K562 (cell line): Measurements from ENCODE around the gene UPF2. TPM values are rescaled to one million over a fixed set of nuclear protein-coding genes. Genes with fewer than 3 reads are reported as not detected.

Source experiments
- ARID2 ChIP-seq: fragments of 450-650 bp; IDR thresholded peaks from 2 replicates; pipeline ENCODE4 v1.6.1; 2017; ENCODE audit warnings: antibody characterized with exemption, mild to moderate bottlenecking
- BDP1 ChIP-seq: IDR thresholded peaks from 3 replicates; pipeline ENCODE4 v1.6.1; 2011; ENCODE audit not compliant: insufficient read length, insufficient read depth
- CBX5 ChIP-seq: IDR thresholded peaks from 2 replicates; pipeline ENCODE4 v1.6.1; 2014; ENCODE audit warnings: low read depth, borderline replicate concordance
- CXXC5 ChIP-seq: fragments of 250-450 bp; sonication (Bioruptor Pico); IDR thresholded peaks from 2 replicates; pipeline ENCODE4 v1.8.0; 2022; ENCODE audit warnings: inconsistent platforms, mild to moderate bottlenecking, moderate library complexity
- ETV6 ChIP-seq, 3 experiments: fragments of 150-350 bp in 1 of 3; sonication (generic) in 1 of 3; formaldehyde crosslinking in 1 of 3; IDR thresholded peaks; 2 replicates each; pipeline versions ENCODE4 v1.6.1 to v1.8.0; 2014 to 2022; ENCODE audit warnings: borderline replicate concordance in 2 of 3, low read depth in 2 of 3, antibody characterized with exemption in 1 of 3, low read length in 1 of 3, mild to moderate bottlenecking in 1 of 3, missing genetic modification reagents in 1 of 3
- HDAC2 ChIP-seq: fragments of 450-650 bp; IDR thresholded peaks from 2 replicates; pipeline ENCODE4 v1.6.1; 2016; ENCODE audit warnings: mild to moderate bottlenecking
- KAT8 ChIP-seq: fragments of 450-650 bp; IDR thresholded peaks from 2 replicates; pipeline ENCODE4 v1.6.1; 2016; ENCODE audit warnings: low read depth, mild to moderate bottlenecking
- NFATC3 ChIP-seq: fragments of 450-650 bp; IDR thresholded peaks from 2 replicates; pipeline ENCODE4 v1.6.1; 2017; ENCODE audit warnings: mild to moderate bottlenecking
- POLR3A ChIP-seq: IDR thresholded peaks from 2 replicates; pipeline ENCODE4 v1.6.1; 2011; ENCODE audit warnings: borderline replicate concordance, mild to moderate bottlenecking, moderate library complexity; ENCODE audit not compliant: insufficient read length, insufficient read depth; ENCODE audit errors: extremely low read depth
- RB1 ChIP-seq: fragments of 450-650 bp; IDR thresholded peaks from 2 replicates; pipeline ENCODE4 v1.6.1; 2017; ENCODE audit warnings: low read depth, mild to moderate bottlenecking
- RBM14 ChIP-seq: fragments of 200-400 bp; formaldehyde crosslinking; IDR thresholded peaks from 2 replicates; pipeline ENCODE4 v1.6.1; 2018; ENCODE audit warnings: low read depth, mild to moderate bottlenecking, low read length, moderate library complexity, borderline replicate concordance; ENCODE audit not compliant: insufficient read depth
- RBM25 ChIP-seq: fragments of 200-400 bp; formaldehyde crosslinking; IDR thresholded peaks from 2 replicates; pipeline ENCODE4 v1.6.1; 2018; ENCODE audit warnings: low read length, low read depth, moderate library complexity; ENCODE audit not compliant: severe bottlenecking
- SMC3 ChIP-seq: conservative IDR thresholded peaks from 2 replicates; pipeline ENCODE4 v1.6.1; 2011; ENCODE audit warnings: low read depth, low read length, improper control_type of control experiment; ENCODE audit not compliant: insufficient read depth
- SRSF9 ChIP-seq: fragments of 200-400 bp; formaldehyde crosslinking; IDR thresholded peaks from 2 replicates; pipeline ENCODE4 v1.6.1; 2017; ENCODE audit warnings: low read depth, low read length, borderline replicate concordance
- STAG1 ChIP-seq: sonication (generic); formaldehyde crosslinking; IDR thresholded peaks from 2 replicates; pipeline ENCODE4 v1.5.0; 2020; ENCODE audit warnings: missing genetic modification reagents, borderline replicate concordance
- THAP12 ChIP-seq: fragments of 250-450 bp; sonication (Bioruptor Pico); IDR thresholded peaks from 2 replicates; pipeline ENCODE4 v1.9.0; 2021; ENCODE audit warnings: mild to moderate bottlenecking, inconsistent platforms
- TSC22D4 ChIP-seq: fragments of 450-650 bp; IDR thresholded peaks from 2 replicates; pipeline ENCODE4 v1.6.1; 2016; ENCODE audit warnings: missing genetic modification characterization, missing biosample characterization, control low read depth
- ZNF12 ChIP-seq: sonication (generic); formaldehyde crosslinking; IDR thresholded peaks from 2 replicates; pipeline ENCODE4 v1.4.0; 2020; ENCODE audit warnings: mild to moderate bottlenecking, missing genetic modification reagents
- ZNF165 ChIP-seq: fragments of 250-450 bp; sonication (Bioruptor Pico); IDR thresholded peaks from 2 replicates; pipeline ENCODE4 v1.4.0; 2020; ENCODE audit warnings: borderline replicate concordance
- ZNF444 ChIP-seq: fragments of 250-450 bp; sonication (Bioruptor Pico); IDR thresholded peaks from 2 replicates; pipeline ENCODE4 v1.4.0; 2020; ENCODE audit warnings: mild to moderate bottlenecking, moderate library complexity
- ZNF445 ChIP-seq: fragments of 250-450 bp; sonication (Bioruptor Pico); IDR thresholded peaks from 2 replicates; pipeline ENCODE4 v1.4.0; 2020; ENCODE audit warnings: low read depth, mild to moderate bottlenecking, moderate library complexity
- polyA plus RNA-seq, 8 experiments: library from polyadenylated mRNA; depleted of rRNA in 4 of 8; stranded (reverse) in 5 of 8; unstranded in 3 of 8; fragments of >200 nt; fragmentation: Nextera tagmentation in 2 of 8; fragmentation: Illumina TruSeq in 1 of 8; extraction: Ambion mirVana in 2 of 8; extraction: Trizol in 1 of 8; gene quantifications; 2 replicates each; pipeline versions ENCODE4 v1.2.1 to v1.2.3, GENCODE V29; 2011 to 2014; ENCODE audit warnings: inconsistent platforms in 1 of 8, missing spikeins in 1 of 8
- total RNA-seq, 7 experiments: library from RNA; depleted of rRNA in 6 of 7; stranded (reverse); fragments of >200 nt in 6 of 7; fragmentation: Illumina TruSeq in 2 of 7; extraction: Trizol in 2 of 7; gene quantifications; 2 replicates each; pipeline versions ENCODE4 v1.2.1 to v1.2.3, GENCODE V29; 2011 to 2021; ENCODE audit warnings: low replicate concordance in 1 of 7
- TF ChIP-seq, protein P1 (sequence below): sonication (generic); formaldehyde crosslinking; IDR thresholded peaks from 2 replicates; pipeline ENCODE4 v1.8.0; 2022; ENCODE audit warnings: mild to moderate bottlenecking, missing genetic modification reagents

Gene UPF2
- total and polyA plus RNA-seq, 9 of the 15 experiments (the other 6 are each of a cell fraction or from before 2014, with no cell fraction given): 13.9 to 37.7 (median 23.7) TPM

DNA sequence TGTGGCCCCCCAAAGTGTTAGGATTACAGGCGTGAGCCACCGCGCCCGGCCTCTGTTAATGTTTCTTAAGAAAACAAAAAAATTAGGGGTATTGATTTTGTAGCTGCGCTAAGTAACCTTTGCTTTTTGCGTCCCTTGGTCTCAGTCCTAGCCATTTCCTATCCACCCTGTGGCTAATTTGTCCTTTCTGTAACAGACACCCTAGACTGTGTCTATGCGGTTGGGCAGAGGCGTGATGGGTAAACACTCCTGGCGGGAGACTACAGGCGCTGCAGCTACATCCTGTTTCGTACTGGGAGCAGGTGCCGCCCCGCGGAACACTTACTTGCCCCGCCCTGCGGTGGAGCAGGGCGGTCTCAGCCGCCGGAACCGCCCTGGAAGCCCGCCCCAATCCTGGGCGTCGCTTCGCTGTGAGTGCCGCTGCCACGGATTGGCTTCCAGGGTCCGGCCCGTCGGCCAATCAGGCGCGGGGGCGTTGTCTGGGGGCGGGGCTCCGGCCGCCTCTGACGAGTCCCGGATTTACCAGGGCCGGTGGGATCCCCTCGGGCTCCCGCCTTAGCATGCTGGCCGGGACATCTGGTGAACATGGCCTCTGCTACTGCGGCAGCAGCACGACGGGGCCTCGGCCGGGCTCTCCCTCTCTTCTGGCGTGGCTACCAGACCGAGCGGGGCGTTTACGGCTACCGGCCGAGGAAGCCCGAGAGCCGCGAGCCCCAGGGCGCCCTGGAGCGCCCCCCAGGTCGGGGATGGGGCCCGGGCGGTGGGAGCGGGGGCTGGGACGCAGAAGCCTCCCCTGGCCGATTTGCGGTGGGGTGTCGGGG, 26.1 kb upstream of the UPF2 start, which contains the start of gene DHTKD1 (continued):
- TF ChIP-seq HDAC2 (no peak), RB1 (peak; percentile 81; the same call in 1 of the 2 replicates), THAP12 (no peak), BDP1 (no peak), RBM14 (0 out of 2 replicates have a peak, but pooled peaks have one; percentile 44), NFATC3 (no peak), ZNF12 (no peak), CXXC5 (CRISPR knock-in tag) (peak; percentile 74), POLR3A (no peak), ZNF444 (no peak), ZNF445 (CRISPR knock-in tag) (no peak), ETV6 (IDR thresholded peaks at IDR 0.05; ENCODE audit: borderline replicate concordance in 1 of 2, low read depth in 2 of 2, low read length in 1 of 2) (no peak), ETV6 (CRISPR knock-in tag; IDR thresholded peaks at IDR 0.05; ENCODE audit: borderline replicate concordance) (no peak), TSC22D4 (tag) (no peak), CBX5 (no peak), SRSF9 (no peak), ARID2 (no peak), KAT8 (no peak), ZNF165 (CRISPR knock-in tag) (no peak), STAG1 (CRISPR knock-in tag) (no peak), SMC3 (no peak), RBM25 (peak; percentile 94)
- TF ChIP-seq, protein P1, sequence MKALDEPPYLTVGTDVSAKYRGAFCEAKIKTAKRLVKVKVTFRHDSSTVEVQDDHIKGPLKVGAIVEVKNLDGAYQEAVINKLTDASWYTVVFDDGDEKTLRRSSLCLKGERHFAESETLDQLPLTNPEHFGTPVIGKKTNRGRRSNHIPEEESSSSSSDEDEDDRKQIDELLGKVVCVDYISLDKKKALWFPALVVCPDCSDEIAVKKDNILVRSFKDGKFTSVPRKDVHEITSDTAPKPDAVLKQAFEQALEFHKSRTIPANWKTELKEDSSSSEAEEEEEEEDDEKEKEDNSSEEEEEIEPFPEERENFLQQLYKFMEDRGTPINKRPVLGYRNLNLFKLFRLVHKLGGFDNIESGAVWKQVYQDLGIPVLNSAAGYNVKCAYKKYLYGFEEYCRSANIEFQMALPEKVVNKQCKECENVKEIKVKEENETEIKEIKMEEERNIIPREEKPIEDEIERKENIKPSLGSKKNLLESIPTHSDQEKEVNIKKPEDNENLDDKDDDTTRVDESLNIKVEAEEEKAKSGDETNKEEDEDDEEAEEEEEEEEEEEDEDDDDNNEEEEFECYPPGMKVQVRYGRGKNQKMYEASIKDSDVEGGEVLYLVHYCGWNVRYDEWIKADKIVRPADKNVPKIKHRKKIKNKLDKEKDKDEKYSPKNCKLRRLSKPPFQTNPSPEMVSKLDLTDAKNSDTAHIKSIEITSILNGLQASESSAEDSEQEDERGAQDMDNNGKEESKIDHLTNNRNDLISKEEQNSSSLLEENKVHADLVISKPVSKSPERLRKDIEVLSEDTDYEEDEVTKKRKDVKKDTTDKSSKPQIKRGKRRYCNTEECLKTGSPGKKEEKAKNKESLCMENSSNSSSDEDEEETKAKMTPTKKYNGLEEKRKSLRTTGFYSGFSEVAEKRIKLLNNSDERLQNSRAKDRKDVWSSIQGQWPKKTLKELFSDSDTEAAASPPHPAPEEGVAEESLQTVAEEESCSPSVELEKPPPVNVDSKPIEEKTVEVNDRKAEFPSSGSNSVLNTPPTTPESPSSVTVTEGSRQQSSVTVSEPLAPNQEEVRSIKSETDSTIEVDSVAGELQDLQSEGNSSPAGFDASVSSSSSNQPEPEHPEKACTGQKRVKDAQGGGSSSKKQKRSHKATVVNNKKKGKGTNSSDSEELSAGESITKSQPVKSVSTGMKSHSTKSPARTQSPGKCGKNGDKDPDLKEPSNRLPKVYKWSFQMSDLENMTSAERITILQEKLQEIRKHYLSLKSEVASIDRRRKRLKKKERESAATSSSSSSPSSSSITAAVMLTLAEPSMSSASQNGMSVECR (CRISPR knock-in tag): no peak
